8988T (cell line): ENCODE measurements around the gene EPB41L5.

ENCODE experiments used
- DNase-seq: peaks from one replicate; pipeline ENCODE4 v3.0.0; 2011

EPB41L5 gene

DNA sequence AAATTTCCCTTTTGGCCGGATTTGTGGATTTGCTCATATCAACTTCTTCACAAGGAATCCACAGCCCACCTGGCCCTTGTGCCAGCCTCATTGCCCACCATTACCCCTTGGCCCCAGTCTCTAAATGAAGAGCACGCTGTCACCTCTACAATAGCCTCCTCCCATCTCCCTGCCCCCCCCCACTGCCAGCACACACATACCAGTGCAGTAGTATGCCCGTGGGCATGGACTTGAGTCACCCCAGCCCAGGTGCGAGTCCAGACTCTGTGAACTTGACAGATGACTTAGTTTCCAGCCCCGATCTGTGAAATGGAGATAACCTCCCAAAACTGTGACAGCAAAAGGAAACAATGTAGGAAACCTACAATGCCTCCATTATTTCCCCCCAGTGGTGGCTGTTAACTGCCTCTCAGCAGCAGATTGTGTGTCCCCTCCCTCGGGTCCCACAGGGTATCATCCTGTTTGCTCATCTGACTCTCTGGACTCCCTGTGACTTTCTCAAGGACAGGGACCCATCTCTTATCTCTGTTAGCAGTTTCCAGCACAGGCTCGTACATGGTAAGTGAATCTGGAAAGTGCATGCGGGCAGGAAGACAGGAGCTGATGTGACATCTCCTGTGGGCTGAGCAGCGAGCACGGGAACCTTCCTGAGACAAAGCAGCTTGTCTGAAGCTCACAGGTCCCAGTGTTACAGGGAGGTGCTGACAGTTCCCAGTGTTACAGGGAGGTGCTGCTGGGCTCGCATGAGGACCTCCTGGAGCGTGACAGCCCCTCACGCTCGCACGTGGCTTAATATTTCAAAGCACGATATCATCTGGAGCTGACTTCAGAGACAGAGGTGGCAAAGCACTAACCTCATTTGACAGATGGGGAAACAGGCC lies 214.5 kb downstream of the EPB41L5 start:
- no peak for DNase-seq

DNA sequence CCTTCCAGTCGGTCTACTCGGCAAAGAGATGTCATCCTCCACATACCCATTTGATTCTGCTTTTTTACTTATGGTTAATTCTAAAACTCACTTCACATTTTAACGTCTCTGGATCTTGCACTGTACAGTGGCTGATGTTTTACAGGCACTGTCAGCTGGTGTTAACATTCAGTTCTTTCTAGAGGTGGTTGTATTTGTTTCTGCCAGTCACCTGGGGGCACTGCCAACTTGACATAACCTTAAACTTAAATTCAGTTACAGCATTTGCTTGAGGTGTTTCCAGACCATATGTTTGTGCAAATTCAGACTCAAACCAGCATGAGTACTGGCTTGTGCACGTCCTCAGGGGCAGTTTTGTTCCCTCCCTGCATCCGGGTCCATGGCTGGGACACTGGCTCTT lies 215.6 kb downstream of the EPB41L5 start:
- DNase-seq, result no peak
